Measurements from ENCODE around the gene BDKRB2.

The BDKRB2 gene

DNA sequence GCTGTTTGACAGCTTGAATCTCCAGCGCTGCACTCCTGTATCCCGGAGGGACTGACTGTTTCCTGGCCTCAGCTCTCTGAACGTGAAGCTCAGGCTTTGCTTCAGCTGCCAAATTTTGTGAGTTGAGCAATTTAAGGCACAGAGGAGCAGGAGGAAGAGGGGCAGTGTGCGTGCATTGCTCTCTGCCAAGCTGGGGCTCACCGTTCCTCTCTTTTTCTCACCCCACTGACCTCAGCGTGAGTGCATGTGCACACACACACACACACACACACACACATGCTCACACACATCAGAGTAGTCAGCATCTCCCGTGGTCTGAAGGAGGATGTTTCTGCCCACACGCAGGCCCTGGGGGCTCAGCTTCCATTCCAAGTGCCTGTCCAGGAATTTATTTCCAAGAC lies 27.8 kb upstream of the BDKRB2 start:
- DNase-seq (no peak), ATAC-seq (no peak)

DNA sequence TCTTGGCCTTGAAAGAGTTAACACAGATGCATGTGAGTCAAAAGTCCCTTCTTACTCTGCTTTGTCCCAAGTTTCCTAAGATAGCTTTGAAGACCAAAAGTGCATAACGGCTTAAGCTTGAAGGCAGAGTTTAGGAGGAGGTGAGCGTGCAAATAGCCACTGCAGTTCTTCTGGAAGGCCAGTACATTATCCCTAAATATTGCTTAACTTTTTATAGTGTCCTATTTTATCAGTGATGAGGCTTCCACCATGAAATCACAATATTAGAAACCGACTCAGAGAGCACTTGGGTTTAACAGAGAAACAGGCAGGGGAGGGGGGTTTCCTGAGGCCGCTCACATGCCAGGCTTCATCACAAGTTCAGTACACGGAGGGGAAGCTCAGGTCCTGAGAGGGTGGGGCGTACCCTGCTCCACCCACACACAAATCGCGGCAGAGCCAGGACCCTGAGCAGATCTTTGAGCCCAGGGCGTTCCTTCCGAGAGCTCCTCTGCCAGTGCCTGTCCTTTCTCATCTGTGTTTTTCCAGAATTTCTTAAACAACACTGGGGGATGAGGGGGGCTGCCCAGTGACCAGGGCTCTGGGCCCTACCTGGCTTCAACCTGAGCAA lies 26.8 kb upstream of the BDKRB2 start:
- no peak for ATAC-seq
- peak; percentile 7 for DNase-seq

DNA sequence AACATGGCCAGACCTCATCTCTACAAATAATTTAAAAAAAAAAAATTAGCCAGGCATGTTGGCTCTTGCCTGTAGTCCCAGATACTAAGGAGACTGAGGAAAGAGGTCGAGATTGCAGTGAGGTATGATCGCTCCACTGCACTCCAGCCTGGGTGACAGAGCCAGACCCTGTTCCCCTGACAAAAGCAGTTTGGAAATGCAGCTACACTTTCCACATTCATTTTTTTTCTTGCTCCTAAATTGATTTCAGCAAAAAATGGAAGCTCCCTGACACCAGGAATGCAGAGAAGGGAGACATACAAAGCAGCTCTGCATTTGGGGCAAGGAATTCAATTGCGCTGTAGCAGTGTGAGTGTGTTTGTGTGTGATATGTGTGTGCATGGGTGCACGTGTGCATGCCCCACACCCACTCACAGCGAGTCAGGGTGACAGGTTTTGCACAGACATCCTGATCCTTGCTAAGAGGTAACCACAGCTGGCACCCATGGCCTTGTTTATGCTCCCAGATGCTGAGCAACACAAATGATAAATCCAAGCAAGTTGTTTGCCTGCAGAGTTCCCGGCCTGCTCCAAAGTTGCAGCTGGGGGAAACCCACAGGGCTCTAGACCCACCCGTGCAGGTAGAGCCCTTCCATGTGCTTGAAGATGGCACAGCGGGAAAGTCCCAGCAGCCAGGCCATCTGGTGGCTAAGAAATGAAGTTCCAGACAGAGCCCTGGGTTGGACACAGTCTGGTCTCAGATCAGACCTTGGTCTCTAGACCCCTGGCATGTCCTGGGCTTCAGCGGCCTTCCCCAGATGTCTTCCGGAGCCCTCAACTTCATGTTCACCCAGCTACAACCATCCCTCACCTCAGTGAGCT lies 25.9 kb upstream of the BDKRB2 start:
- DNase-seq (no peak), ATAC-seq (no peak)

DNA sequence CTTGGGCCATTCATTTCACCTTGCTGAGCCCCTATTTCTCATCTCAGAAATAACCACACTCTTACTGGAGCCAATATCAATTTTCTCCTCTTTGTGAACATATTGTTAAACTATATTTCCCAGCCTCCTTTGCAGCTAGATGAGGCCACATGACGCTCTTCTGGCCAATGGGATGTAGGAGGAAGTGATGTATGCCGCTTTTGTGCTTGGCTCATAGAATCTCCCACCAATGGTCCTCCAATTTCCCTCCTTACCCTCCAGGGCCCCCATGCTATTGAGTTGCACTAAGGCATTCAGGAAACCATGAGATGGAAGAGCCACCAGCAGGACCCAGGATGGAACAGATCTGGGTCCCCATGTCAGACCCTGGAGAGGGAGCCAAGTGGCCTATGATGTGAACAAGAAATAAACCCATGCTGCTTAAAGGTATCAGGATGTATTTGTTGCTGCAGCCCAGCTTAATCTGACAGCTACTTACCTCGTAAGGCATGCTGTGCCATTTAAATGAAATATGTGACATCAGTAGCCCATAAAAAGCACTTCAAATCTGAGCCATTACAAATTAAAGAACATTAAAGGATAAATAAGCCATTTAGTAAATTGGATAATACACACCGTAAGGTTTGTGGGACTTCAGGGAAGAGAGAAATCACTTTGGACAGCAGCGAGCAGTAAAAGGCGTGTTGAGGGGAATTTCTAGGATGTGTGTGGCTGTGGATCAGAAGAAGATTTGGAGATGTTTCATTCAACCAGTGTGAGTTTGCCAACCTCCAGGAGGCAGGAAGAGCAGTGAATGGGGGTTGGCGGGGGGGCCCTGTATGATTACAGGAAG lies 24.4 kb upstream of the BDKRB2 start:
- ATAC-seq, result no peak
- DNase-seq, result no peak

DNA sequence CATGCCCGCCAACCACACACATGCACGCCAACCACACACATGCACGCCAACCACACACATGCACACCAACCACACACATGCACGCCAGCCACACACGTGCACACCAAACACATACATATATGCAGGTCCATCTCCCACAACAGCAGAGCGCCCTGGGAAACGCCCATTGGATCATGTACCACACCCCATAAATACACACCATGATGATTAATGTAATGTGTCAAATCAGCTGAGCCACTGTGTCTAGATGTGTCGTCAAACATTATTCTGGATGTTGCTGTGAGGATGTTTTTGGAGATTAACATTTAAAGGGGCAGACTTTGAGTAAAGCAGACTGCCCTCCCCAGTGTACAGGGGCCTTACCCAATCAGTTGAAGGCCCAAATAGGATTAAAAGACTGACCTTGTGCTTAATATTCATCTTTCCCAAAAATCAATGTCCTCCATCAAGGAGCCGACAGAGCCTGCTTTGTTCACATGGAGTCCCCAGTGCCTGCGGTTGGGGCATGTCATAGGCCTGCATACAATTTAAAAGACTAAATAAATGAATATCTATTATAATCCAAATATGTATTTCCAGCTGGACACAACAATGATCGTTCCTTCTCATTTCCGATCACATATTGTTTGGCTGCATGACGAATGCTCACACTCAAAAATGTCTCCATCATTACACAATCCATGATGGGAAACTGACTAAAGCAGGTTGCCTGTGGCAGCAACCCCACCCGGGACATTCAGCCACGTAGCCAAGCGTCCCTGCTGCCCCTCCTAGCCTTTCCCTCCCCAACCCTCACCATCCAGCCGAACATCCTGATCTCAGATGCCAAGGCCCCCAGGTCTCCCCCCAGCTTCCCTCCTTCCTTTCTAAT lies 23.2 kb upstream of the BDKRB2 start:
- no peak for ATAC-seq

DNA sequence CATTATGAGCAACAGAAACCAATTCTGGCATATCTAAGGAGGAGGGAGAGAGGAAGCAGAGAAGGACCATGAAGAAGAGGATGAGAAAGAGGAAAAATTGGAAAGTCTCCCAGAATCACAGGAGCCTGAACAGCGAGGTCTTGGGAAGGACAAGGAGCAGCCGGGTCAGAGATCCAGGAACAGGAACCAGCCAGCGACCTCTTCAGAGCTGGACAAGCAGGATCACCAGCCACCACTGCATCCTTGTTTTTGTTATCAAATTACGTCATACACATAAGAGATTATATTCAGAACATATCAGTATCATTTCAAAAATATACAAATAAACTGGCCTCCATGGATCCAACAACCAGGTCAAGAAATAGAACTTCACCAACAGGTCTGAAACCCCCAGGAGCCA lies 22.1 kb upstream of the BDKRB2 start:
- no peak for DNase-seq

More for the DNA sequence above, 23.2 kb upstream of the BDKRB2 start:
- no peak for DNase-seq

DNA sequence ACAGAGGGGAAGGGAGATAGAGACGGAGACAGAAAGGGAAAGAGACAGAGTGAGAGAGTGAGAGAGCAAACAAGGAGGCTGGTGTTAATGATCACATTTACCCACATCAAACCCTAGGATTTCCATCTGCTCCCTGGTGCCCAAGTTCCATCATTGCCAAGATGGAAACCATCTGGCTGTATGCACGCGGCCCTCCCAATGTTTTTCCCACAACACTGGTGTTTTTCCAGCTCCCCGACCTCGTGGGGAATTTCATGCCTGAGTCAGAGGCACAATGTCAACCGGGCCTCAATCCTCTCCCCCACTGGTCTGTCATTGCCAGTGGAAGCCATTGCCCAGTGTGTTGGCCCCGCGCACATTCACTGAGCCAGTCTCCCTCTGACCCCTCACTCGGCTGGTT lies 19.9 kb upstream of the BDKRB2 start:
- ATAC-seq (no peak), DNase-seq (no peak)

More for the DNA sequence above, 22.1 kb upstream of the BDKRB2 start:
- no peak for ATAC-seq

DNA sequence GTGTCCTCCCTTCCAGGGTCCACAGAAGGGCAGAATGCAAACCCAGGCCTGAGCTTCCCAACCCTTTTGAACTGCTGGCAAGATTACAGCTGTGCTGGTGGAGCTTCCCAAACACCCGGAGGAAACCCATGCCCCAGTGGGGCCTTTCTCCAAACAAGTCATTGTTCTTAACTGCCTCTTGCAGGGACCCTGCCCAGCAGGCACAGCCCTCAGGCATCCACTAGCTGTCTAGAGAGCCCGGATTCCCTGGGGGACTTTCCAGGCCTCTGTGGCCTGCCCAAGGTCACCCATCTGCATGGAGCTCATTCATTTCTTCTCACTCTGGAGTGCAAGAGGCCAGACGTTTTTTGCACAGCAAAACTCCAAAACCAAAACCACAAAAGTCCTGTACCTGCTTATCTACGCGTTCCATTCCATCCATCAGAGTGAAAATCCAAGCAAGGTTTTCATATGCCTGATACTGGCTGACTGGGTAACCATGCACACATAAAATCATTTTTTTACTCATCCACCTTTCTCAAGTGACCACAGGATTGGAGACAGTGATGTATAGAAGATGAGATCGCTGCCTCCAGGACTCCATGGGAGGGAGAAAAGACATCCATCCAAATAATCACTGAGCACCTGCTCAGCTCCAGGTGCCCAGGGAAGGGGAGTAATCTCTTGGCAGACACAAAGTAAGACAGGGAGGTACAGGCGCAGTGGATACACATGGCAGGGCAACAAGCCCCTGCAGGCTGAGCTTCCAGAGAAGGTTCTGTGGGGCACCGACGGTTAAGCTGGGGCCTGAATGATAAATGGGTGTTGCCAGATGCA lies 17.2 kb upstream of the BDKRB2 start:
- ATAC-seq (no peak), DNase-seq (no peak)

DNA sequence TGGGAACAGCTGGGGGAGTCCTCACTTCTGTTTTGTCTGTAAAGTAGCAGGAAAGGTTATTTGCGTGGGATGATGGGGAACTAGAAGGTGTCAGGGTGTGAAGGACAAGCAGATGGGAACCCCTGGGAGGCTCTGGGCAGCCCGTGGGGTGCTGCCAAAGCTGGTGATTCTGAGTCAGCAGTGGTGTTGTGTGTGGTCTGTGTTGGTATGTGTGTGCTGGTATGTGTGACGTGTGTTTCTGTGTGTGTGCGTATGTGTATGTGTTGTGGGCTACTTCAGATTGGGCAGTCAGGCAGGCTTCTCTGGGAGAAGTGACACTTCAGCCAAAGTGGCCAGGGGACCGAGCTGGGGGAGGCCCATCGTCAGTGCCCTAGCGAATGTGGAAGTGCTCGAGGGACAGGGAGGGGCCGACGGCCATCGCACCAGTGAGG lies 15.3 kb upstream of the BDKRB2 start:
- ATAC-seq, result peak; percentile 60
- no peak for DNase-seq

DNA sequence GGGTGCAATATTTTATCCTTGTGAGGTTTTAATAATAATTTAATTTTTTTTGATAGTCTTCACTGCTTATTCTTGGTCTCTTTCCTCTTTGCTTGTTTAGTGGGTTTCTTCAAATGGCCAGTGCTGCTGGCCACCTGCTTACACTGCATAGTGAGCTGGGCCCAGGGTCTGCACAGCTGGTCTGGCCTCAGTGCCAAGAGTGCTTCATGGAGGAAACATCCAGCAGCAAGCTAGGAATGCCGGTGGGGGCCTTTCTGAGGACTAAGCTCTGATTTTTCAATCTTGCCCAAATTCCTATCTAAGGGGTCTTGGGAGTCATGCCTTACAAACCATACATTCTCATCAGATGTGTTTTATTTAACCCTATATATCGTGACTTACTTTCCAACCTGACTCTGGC lies 13.3 kb upstream of the BDKRB2 start:
- DNase-seq (no peak), ATAC-seq (no peak)

DNA sequence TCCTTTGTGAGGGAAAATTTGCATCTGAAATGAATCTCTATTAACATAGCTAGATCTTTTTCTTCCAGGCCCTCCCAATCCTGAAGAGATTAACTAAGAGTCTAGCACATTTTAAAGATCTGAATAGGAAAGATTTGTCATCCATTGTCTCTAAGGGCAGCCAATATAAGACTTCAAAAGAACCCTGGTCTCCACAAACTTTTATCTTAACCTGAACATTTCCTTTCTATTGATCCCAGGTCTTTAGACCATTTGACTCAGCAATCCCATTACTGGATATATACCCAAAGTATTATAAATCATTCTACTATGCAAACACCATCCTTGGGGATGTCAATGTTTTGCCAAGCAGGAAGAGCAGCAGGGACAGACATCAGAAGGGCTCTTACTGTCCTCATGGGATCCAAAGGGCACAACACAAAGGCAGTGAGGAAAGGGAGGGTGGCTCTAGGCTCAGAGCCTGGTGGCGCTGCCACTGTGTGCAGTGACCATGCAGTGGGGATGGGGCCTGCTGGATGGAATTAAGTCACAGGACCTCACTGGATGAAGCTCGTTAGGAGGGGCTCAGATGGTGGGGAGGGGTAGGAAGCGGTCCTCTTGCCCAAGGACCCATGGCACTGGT lies 12.7 kb upstream of the BDKRB2 start:
- DNase-seq, result no peak
- ATAC-seq, result no peak

DNA sequence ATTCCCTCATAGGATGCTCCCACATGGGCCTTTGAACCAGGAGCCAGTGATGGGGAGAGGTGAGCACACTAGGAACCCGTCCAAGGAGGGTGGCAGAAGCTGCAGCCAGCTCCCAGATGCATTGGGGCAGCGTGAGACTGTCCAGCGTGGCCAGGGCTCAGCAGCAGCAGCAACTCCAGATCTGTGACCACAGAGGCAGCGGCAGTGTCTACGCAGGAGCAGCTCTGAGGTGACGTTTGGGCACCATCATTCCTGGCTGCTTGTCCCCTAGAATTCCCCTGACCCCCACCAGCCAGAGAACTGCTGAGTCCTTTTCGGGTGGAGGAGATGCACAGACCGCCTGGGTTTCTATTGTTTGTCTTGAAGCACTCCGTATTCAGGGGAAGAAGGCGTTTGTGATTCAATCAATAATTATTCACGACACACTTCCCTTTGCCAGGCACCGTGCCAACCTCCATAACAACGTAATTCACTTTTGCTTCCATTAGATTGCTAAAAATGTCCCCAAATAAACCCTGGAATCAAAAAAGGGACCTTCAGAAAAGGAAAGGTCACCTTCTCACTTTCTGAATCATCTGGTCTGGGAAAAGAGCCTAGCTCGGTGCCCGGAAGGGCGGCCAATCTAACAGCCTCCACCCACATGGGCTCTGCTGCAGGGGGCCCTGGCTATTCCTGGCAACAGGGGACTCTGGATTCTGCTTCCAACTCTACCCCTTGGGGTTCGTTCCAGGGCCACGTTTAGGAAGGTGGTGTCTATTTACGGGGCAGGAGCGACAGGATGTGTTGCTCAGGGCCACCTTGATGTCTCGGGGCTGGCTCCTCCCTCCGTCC lies 11.4 kb upstream of the BDKRB2 start:
- no peak for ATAC-seq
- DNase-seq, result no peak

DNA sequence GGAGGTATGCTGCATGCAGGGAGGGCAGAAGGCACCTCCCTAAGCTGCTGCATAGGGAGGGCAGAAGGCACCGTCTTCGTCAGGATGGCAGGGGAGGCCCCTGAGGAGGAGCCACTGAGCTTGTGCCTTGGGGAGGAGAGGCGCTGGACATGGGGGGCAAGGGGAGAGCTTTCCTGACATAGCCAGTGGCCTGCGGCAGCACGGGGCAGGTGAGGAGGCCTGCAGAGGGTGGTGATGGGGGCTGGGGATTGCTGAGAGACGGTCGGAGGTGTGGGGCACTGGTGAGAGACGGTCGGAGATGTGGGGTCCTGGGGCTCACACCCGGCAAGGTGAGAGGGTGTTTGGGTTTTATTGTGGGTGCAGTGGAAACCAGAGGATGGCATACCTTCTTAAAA lies 10.4 kb upstream of the BDKRB2 start:
- ATAC-seq (no peak), DNase-seq (no peak)

DNA sequence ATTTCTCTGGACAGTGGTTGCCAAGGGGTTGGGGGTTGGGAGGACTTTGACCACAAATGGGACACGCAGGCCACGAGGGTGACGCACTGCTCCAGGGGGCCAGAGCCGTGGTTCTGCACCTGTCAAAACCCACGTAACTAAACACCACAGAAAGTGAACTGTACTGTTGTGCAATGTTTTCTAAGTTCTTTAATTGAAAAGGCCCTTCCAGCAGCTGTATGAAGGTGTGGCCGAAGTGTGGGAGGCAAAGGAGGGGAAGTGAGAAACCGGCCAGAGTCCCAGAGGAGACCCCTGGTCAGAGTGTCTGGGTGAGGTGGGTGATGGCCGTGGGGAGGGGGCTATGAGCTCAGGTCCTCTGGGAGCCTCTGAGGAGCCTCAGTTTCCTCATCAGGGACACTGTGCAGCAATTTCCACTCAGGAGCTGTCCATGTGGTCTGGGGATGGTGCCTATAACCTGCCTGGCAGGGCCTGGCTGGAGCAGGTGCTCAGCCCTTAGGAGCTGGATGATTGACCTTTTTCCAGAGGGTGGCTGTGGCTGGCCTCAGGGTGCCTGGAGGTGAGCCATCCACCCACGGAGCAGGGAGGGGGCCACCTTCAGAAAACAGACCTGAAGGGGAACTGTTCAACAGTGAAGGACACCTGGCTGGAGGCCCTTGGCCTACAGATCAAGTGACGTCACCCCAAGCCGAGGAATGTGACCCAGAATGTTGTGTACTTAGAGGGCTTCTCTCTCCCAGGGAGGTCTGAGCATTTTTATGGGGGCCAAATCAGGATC lies 9.8 kb upstream of the BDKRB2 start:
- no peak for DNase-seq
- no peak for ATAC-seq

DNA sequence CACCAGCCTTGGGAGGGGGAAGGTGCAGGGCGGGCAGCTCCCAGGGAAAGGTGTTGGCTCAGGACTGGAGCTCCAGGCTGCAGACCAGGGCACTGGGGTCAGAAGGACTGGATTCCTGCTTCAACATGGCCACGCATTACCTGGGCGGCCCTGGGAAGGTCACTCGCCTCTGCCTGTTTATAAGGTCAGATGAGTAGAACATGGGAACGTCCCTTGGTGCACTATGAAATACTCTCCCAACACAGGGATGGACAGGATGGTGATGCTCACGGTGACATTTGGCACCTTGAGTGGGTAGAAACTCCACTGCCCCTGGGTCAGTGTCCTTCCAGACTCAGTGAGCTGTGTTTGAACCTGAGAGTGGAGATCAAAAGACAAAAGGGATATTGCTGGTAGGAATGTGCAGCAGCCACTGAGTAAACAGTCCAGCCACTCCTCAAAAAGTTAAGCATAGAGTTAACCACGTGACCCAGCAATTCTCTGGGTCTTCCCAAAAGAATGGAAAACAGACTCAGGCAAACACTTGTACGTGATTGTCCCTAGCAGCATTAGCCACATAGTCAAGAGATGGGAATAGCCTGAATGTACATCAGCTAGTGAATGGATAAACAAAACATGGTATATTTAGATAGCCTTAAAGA lies 9.1 kb upstream of the BDKRB2 start:
- DNase-seq, result no peak
- ATAC-seq, result no peak

DNA sequence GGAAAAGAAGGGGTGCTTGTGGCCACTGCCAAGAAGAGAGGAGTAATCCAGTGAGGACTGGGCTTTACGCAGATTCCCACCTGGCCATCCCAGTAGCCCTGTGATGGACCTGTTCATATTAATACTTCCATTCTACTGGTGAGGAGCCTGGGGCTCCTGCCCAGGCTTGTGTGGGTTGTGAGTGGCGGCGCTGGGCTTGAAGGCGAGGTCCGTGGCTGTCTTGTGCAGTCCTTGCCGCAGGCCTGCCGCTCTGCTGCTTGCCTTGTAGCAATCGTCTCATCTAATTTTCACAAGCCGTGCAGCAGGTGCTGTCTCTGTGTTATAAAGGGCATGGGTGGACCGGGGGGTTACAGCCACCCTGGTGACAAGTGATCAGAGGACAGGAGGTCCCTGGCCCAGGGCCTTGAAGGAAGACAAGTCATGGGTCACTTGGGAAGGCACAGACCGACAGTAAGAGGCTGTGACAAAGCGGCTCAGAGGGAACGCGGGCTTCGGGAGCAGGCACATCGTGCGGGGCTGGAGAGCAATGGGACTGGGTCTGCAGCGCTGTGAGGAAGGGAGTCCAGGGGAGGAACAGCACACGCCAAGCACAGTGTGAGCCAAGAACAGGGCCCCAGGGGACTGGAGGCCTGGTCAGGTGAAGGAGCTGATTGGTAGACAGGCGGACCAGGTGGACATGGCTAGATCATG lies 7.3 kb upstream of the BDKRB2 start:
- ATAC-seq, result no peak

DNA sequence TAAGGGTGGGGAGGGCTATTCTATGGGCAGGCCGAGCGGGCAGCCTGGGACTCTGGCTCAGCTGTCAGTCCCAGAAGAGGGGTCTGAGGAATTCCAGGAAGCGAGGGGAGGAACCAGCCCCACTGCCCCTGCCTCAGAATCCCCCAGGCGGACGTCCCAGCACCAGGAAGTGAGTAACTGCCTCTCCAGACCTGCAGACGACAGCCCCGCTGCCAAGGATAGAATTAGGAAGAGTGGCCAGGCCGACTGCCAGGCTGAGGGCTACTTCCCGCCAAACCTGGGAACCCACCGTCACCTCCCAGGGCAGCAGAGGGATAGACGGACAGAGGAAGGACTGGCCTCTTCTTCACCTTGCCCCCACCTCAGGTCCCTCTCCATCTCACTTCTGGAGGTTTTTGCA lies 6.7 kb upstream of the BDKRB2 start:
- DNase-seq, result no peak

More for the DNA sequence above, 7.3 kb upstream of the BDKRB2 start:
- no peak for DNase-seq

More for the DNA sequence above, 6.7 kb upstream of the BDKRB2 start:
- ATAC-seq, result no peak
